Erythroblast (primary cell): ENCODE results near the gene STK32C.

ENCODE experiments used
- GATA1 ChIP-seq: IDR thresholded peaks from 2 replicates; pipeline ENCODE4 v1.6.1; 2011; ENCODE audit warnings: low read depth, mild to moderate bottlenecking, control low read depth, low read length, moderate library complexity
- POLR2A ChIP-seq: IDR thresholded peaks from 2 replicates; pipeline ENCODE4 v1.6.1; 2011; ENCODE audit warnings: mild to moderate bottlenecking, low read length

- TF ChIP-seq POLR2A = no peak
- TF ChIP-seq GATA1 = no peak
Measured at GRCh38 chr10:132158823-132159222, 148.9 kb downstream of the STK32C start.
